Measurements from ENCODE around the gene SCN1B. TPM values are rescaled to one million over a fixed set of nuclear protein-coding genes. Genes with fewer than 3 reads are reported as not detected.

The SCN1B gene
- total and polyA plus RNA-seq, 2 of the 13 experiments (the other 11 are each of a cell fraction or from before 2014, with no cell fraction given), result 2.7 to 20.1 TPM

DNA sequence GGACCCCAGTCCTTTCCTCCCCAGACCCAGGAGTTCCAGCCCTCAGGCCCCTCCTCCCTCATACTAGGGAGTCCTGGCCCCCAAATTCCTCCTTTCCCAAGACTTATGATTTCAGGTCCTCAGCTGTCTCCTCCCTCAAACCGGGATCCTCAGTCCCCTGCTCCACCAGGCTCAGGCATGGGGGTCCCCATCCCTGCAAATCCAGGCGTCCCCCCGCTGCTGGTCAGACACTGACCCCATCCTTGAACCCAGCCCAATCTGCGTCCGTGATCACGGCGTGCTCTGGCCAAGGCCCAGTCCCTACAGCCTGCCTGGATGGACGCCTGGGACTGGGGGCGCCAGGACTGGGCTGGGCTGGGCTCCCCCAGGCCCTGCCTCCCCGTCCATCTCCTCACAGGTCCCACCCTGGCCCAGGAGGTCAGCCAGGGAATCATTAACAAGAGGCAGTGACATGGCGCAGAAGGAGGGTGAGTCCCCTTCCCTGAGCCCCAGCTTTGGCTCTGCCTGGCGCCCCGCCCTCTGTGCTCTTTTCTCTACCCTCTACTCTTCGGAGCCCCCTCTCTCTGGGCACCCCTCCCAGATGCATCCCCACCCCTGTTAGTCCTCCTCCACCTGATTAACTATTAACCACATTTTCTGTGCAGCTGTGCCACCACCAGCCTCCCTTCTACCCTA lies 11.9 kb downstream of the SCN1B start (continued):
- TF ChIP-seq, protein P1, sequence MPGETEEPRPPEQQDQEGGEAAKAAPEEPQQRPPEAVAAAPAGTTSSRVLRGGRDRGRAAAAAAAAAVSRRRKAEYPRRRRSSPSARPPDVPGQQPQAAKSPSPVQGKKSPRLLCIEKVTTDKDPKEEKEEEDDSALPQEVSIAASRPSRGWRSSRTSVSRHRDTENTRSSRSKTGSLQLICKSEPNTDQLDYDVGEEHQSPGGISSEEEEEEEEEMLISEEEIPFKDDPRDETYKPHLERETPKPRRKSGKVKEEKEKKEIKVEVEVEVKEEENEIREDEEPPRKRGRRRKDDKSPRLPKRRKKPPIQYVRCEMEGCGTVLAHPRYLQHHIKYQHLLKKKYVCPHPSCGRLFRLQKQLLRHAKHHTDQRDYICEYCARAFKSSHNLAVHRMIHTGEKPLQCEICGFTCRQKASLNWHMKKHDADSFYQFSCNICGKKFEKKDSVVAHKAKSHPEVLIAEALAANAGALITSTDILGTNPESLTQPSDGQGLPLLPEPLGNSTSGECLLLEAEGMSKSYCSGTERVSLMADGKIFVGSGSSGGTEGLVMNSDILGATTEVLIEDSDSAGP (CRISPR knock-in tag; IDR thresholded peaks at IDR 0.05; ENCODE audit: borderline replicate concordance), result peak; percentile 62; the same call in 1 of the 2 replicates
- TF ChIP-seq, protein P2, sequence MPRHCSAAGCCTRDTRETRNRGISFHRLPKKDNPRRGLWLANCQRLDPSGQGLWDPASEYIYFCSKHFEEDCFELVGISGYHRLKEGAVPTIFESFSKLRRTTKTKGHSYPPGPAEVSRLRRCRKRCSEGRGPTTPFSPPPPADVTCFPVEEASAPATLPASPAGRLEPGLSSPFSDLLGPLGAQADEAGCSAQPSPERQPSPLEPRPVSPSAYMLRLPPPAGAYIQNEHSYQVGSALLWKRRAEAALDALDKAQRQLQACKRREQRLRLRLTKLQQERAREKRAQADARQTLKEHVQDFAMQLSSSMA (CRISPR knock-in tag; IDR thresholded peaks at IDR 0.05), result no peak
- TF ChIP-seq MXD4 (CRISPR knock-in tag; IDR thresholded peaks at IDR 0.05) (no peak), PHF8 (CRISPR knock-in tag; IDR thresholded peaks at IDR 0.05) (peak; percentile 52; the same call in 1 of the 2 replicates), PAWR (CRISPR knock-in tag; IDR thresholded peaks at IDR 0.05; ENCODE audit: borderline replicate concordance) (no peak), ZBTB7B (CRISPR knock-in tag; IDR thresholded peaks at IDR 0.05) (peak; percentile 78; the same call in 1 of the 2 replicates), CCDC6 (CRISPR knock-in tag; IDR thresholded peaks at IDR 0.05) (no peak), ZNF468 (CRISPR knock-in tag; IDR thresholded peaks at IDR 0.05) (no peak), NCOA2 (CRISPR knock-in tag; IDR thresholded peaks at IDR 0.05) (no peak; the same call in 1 of the 2 replicates), NCOA5 (CRISPR knock-in tag; IDR thresholded peaks at IDR 0.05) (no peak), NAIF1 (CRISPR knock-in tag; IDR thresholded peaks at IDR 0.05; ENCODE audit: borderline replicate concordance) (no peak), ZBTB38 (CRISPR knock-in tag; IDR thresholded peaks at IDR 0.05) (no peak), ZNF768 (CRISPR knock-in tag; IDR thresholded peaks at IDR 0.05) (peak; percentile 43; the same call in 1 of the 2 replicates), ZNF234 (CRISPR knock-in tag; conservative IDR thresholded peaks at IDR 0.05) (no peak), AGO1 (IDR thresholded peaks at IDR 0.05; ENCODE audit: low read depth, low read length, poor library complexity, severe bottlenecking) (peak; percentile 44), NFATC3 (CRISPR knock-in tag; IDR thresholded peaks at IDR 0.05) (no peak), IRF2 (CRISPR knock-in tag; IDR thresholded peaks at IDR 0.05) (no peak; the same call in 1 of the 2 replicates), POLR2AphosphoS2 (IDR thresholded peaks at IDR 0.05; ENCODE audit: low read depth, low read length) (no peak), ZNF263 (CRISPR knock-in tag; IDR thresholded peaks at IDR 0.05) (peak; percentile 94), ZNF235 (CRISPR knock-in tag; IDR thresholded peaks at IDR 0.05; ENCODE audit: borderline replicate concordance) (no peak), ZNF317 (CRISPR knock-in tag; IDR thresholded peaks at IDR 0.05) (no peak), NONO (IDR thresholded peaks at IDR 0.05) (no peak), NONO (CRISPR knock-in tag; conservative IDR thresholded peaks at IDR 0.05) (peak; percentile 43; the same call in 1 of the 2 replicates), ZNF331 (CRISPR knock-in tag; IDR thresholded peaks at IDR 0.05) (peak; percentile 39; the same call in 1 of the 2 replicates), ZNF770 (CRISPR knock-in tag; IDR thresholded peaks at IDR 0.05) (no peak), U2AF2 (IDR thresholded peaks at IDR 0.05; ENCODE audit: low read depth, low read length) (no peak)
- TF ChIP-seq, protein P3, sequence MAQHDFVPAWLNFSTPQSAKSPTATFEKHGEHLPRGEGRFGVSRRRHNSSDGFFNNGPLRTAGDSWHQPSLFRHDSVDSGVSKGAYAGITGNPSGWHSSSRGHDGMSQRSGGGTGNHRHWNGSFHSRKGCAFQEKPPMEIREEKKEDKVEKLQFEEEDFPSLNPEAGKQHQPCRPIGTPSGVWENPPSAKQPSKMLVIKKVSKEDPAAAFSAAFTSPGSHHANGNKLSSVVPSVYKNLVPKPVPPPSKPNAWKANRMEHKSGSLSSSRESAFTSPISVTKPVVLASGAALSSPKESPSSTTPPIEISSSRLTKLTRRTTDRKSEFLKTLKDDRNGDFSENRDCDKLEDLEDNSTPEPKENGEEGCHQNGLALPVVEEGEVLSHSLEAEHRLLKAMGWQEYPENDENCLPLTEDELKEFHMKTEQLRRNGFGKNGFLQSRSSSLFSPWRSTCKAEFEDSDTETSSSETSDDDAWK (CRISPR knock-in tag; IDR thresholded peaks at IDR 0.05), result no peak
